GM12874 (cell line): ENCODE results near the gene PDE4D.
A peak's percentile ranks its signal among the peaks of the same experiment; 100 is the strongest.

Source experiments
- CTCF ChIP-seq: IDR thresholded peaks from 2 replicates; pipeline ENCODE4 v1.5.1; 2011; ENCODE audit warnings: low read depth, mild to moderate bottlenecking, control low read depth, low read length, moderate library complexity; ENCODE audit not compliant: insufficient read depth

PDE4D gene

GRCh38 chr5:59178071-59178470, 715.5 kb downstream of the PDE4D start:
- no peak for TF ChIP-seq CTCF

DNA sequence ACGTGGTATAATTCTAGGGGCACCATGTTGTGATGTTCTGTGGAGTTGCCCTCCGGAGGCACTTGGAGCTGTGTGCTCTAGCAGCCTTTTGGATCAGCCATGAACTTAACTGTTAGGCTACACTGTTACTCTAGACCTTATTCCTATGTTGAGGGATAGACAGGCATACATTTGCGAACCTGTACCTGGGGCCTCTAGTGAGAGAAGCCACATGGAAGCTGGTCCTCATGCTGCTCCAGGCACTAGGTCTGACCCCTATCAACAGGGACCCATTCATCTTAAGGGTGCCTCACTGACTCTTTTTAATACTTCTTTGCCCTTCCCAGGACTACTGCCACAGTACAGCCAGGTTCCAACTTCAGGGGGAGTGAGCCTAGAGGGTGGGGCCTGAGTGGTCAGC, 715.9 kb downstream of the PDE4D start:
- no peak for TF ChIP-seq CTCF

GRCh38 chr5:59174248-59174844, 719.2 kb downstream of the PDE4D start:
- peak; percentile 65 for TF ChIP-seq CTCF

- no peak for TF ChIP-seq CTCF
Observed at GRCh38 chr5:59173578-59173977, 719.9 kb downstream of the PDE4D start.

- TF ChIP-seq CTCF, result no peak
Observed at GRCh38 chr5:59171131-59171530, 722.4 kb downstream of the PDE4D start.

- no peak for TF ChIP-seq CTCF
Observed at GRCh38 chr5:59169768-59170150, 723.8 kb downstream of the PDE4D start.

- no peak for TF ChIP-seq CTCF
Observed at GRCh38 chr5:59169081-59169767, 724.3 kb downstream of the PDE4D start.

DNA sequence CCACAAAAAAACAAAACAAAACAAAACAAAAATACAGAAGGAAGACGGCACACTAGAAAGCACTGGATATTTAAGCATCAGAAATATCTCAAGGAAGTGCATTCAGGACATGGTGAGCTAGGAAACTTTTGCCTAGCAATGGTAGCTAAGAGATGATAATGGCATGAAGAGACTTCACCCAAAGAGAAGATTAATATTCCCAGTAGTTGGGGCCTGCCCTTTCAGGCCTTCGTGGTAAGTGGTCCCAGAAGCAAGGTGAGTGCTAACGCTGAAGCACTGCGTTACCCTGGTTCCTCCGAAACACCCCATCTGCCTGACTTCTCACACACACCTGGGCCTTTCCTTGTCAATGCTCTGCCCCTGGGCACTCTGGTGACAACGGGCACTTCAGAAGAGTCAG, 725.5 kb downstream of the PDE4D start:
- TF ChIP-seq CTCF, result no peak
